ELF-1 (cell line): ENCODE measurements around the gene MSGN1.

Experiments used
- DNase-seq: peaks from one replicate; pipeline ENCODE4 v3.0.0-alpha.2; 2016; ENCODE audit warnings: low read depth, low spot score

Gene MSGN1

DNA sequence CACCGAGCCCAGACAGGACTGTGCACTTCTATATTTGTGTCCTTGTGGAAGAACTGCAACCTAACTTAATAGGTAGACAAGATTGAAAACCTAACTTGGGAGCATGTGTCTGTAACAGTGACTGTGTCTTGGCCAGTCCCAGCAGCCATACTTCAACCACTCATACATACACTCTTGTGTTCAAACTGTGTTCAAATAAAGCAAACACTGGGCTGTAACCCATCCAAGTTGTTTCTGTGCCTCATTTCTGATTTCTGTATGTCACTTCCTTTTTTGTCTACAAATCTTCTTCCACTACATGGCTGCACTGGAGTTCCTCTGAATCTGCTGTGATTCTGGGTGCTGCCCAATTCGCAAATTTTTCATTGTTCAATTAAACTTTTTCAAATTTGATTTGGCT is 31.0 kb downstream of the MSGN1 start:
- no peak for DNase-seq

- DNase-seq = no peak
Observed at GRCh38 chr2:17849275-17849674, 33.0 kb downstream of the MSGN1 start.

GRCh38 chr2:17850151-17850550 is 33.9 kb downstream of the MSGN1 start:
- DNase-seq = no peak

DNA sequence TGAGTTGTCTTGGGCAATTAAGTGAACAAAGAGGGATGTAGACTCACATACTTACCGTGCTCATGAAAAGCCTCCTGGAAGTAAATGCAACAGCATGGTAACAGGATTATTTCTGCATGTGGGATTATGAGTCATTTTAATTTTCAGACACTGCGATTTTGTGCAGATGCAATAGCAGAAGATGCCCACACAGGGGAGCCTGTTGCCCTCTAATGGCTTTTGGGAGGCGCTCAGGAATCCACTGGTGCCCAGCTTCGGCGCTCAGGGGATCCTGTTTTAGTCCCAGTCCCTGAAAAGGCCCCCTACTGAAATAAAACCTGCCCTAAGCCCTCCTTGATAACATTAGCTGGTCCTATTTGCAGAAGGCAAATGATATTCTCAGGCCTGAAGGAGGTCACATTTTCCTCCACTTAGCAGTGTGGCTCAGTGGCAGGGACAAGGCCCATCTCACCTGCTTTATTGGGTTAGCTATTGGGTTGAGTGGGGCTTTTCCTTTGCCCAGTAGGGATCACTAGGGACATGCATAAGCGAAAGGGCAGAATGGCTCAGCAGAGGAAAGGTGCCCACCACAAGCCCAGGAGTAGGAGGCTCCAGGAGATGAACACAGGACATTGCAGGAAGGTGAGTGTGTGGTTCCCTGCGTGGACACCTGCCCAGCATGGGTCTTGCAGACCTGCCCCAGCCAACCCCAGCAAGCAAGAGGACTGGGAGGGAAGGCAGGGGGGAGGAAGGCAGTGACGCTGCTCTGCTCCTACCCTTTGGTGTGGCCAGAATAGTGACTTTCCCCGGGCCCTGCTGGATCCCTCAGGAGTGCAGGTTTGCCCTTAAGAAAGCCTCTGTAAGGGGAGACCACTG is 35.7 kb downstream of the MSGN1 start:
- peak; percentile 54 for DNase-seq

- DNase-seq = no peak
Observed at GRCh38 chr2:17853799-17854198, 37.5 kb downstream of the MSGN1 start.

GRCh38 chr2:17857021-17857420 is 40.8 kb downstream of the MSGN1 start:
- DNase-seq = no peak

DNA sequence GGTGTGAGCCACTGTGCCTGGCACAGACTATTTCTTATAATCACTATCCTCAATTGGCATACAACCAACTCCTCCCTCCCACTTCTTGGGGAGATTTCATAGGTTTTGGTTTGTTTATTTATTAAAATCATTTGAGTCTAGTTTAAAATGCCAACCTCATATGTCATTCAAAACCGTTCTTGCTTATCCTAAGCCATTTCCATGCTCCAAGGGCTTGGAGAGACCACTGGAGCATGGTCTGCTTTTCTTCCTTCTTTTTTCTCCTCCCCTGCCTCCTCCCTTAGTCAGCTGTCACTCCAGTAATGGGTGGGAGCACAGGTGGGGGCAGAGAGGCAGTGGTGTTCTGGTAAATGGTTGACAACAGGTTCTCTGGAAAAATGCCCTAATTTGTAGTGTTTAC is 41.8 kb downstream of the MSGN1 start:
- DNase-seq = no peak

- no peak for DNase-seq
Observed at GRCh38 chr2:17863539-17863938, 47.3 kb downstream of the MSGN1 start.

DNA sequence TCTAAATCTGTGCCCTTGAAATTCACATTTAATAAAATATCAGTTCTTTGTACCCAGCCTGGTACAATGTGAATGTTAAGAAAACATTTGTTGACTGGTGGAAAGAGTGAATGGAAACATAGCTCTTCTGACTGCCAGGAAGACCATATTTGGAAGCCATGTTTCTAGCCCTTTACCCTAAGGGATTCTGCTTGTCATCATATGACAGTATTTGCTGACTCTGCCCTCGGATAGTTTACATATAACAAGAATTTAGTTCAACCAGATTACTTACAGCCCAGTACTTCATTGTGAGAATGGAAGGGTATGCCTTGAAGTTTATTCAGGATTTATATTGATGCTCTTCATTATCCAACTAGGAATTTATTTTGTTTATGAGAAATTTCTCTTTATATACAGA is 48.4 kb downstream of the MSGN1 start:
- no peak for DNase-seq

DNA sequence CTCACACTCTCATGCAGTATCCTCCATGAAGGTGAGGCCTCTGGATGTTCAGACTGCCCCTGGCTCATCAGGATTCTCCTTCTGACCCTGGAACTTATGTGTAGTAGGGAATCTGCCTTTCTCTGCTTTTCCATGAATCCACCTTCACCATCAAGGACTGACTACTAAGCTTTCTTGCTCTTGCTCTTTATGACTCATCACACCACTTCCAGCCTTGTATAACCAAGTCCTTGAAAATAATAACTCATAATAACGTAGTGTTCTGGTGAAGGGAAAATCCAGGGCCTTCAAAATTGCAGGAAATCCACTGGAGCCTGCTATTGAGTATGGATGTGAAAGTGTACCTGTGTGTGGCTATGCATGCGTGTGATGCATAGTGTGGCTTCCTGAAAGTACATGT is 50.9 kb downstream of the MSGN1 start:
- no peak for DNase-seq
